Heart right ventricle (tissue), 16 donors: ENCODE measurements around the gene FMN2. TPM values are rescaled to one million over a fixed set of nuclear protein-coding genes. Genes with fewer than 3 reads are reported as not detected.

Experiments used
- ATAC-seq, 8 donors: fragments of 200-7000 bp; cut with Tn5 transposase; one replicate each; pipeline ENCODE4 v1.9.1; 2020; ENCODE audit warnings: mild to moderate bottlenecking in 8 of 8, moderate library complexity in 8 of 8, moderate number of reproducible peaks in 1 of 8
- DNase-seq, 2 donors: peaks; one replicate each; pipeline ENCODE4 v3.0.0-alpha.2; 2020
- H3K27ac ChIP-seq, 10 donors: fragments of 200-600 bp; sonication (generic) in 2 of 10; one replicate each; pipeline versions ENCODE4 v1.5.0 to v1.8.0; 2020 to 2022; ENCODE audit warnings: mild to moderate bottlenecking in 3 of 10
- H3K27me3 ChIP-seq, 7 donors: fragments of 200-600 bp; one replicate each; pipeline ENCODE4 v1.8.0; 2021 to 2022; ENCODE audit warnings: mild to moderate bottlenecking in 2 of 7
- H3K36me3 ChIP-seq, 9 donors: fragments of 200-600 bp; sonication (generic) in 1 of 9; one replicate each; pipeline versions ENCODE4 v1.5.0 to v1.8.0; 2020 to 2022; ENCODE audit warnings: mild to moderate bottlenecking in 2 of 9
- H3K4me1 ChIP-seq, 9 donors: fragments of 200-600 bp; sonication (generic) in 1 of 9; one replicate each; pipeline versions ENCODE4 v1.5.0 to v1.8.0; 2020 to 2022; ENCODE audit warnings: mild to moderate bottlenecking in 4 of 9
- H3K4me3 ChIP-seq, 10 donors: fragments of 200-600 bp; sonication (generic) in 2 of 10; one replicate each; pipeline versions ENCODE4 v1.5.0 to v1.8.0; 2020 to 2022; ENCODE audit warnings: mild to moderate bottlenecking in 7 of 10, moderate library complexity in 2 of 10
- H3K9me3 ChIP-seq, 11 donors: fragments of 200-600 bp in 10 of 11; sonication (generic) in 2 of 11; one replicate each; pipeline versions ENCODE4 v1.5.0 to v1.8.0; 2013 to 2022; ENCODE audit warnings: mild to moderate bottlenecking in 2 of 11, control low read depth in 1 of 11, moderate library complexity in 1 of 11
- WGBS, 2 donors: extraction: QIAGEN DNeasy Blood & Tissue Kit; methylation state at CpG; one replicate each; pipeline ENCODE4 v1.1.7; 2013; ENCODE audit warnings: inconsistent platforms in 1 of 2; 5-methylcytosine and 5-hydroxymethylcytosine counted together
- intact Hi-C, 10 donors: fragments of 100-400 bp; cut with DNase I; formaldehyde crosslinking; loops; one replicate each; pipeline versions ENCODE4 v1.11.1 to v1.14.2; 2022
- polyA plus RNA-seq, 2 donors: library from polyadenylated mRNA; stranded (reverse); fragments of 200-250 nt; gene quantifications; one replicate each; pipeline ENCODE4 v1.2.3, GENCODE V29; 2013
- total RNA-seq, 10 donors: library from RNA; stranded (reverse); fragmentation: NEBNext Ultra II Directional in 3 of 10; extraction: Animal tissue kit (Norgen Biotek cat#: 25700) in 3 of 10; gene quantifications; one replicate each; pipeline versions ENCODE4 v1.2.1 to v1.2.4, GENCODE V29; 2021 to 2023
- TF ChIP-seq, protein P1 (sequence below), 9 donors: fragments of 200-600 bp; sonication (generic) in 2 of 9; IDR thresholded peaks; one replicate each; pipeline versions ENCODE4 v1.5.0 to v1.8.0; 2021 to 2022; ENCODE audit warnings: antibody characterized with exemption in 9 of 9, mild to moderate bottlenecking in 5 of 9, moderate library complexity in 1 of 9
- donor health status: Arrhythmogenic right ventricular cardiomyopathy.
- donor health status: ischemic (EF 13 %, LVEDD 7.1; RV severe dilation, severe dysfunction).
- donor health status: healthy with polysubstance abuse.
- donor health status: DM: no; HTN: yes; CAD: no.
- donor health status: DM: no; HTN: no; CAD: no.
- donor health status: ischemic (EF 25% LVEDD 6.9; RV normal size, moderate dysfunction).
- donor health status: ischemic (EF 25% LVEDD 5.7; RV mildly dilated, moderate dysfunction).
- donor health status: healthy.
- donor health status: DM: yes; HTN: yes; CAD: no.
- donor health status: Ischemic cardiomyopathy.
- donor health status: ischemic (EF 35%, LVEDD 5.7; RV mildly dilated, moderate dysfunction).
- donor health status: nonischemic (EF 11% LVEDD 7.7; RV severe dilation, severe dysfunction).
- donor health status: DM: yes; HTN: yes; CAD: no.
- donor health status: PGD.
- donor health status: ischemic (EF 29% LVEDD 5.4; RV normal size, mild dysfunction).
- donor health status: nonischemic (EF 23%, LVEDD 6.1; RV moderate dilation, normal function).

FMN2 gene
- total and polyA plus RNA-seq, 12 donors: 0.03 to 0.70 (median 0.12) TPM; not detected in 9

DNA sequence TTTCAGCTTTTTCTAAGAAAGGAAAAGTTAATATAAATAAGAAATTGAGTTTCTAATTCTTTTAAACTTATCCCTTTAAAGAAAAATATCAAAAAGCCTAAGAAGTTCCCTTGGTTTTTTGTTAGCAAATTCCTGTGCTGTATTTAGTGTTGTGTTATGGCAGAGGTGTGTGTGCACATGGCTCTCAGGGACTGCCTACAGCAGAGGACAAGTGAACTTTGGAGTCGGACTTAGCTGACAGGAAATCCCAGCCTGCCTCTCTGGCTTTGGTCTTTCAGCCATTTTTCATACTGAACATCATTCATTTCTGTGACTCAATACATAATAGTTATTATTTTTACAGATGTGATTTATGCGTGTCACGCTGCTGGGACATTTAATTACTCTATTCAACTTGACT is 149.6 kb downstream of the FMN2 start:
- Histone ChIP-seq H3K27me3 (no peaks in the 10 kb centered on the region), H3K4me3 (no peak overlapping the region), H3K36me3 (no peaks in the 10 kb centered on the region), H3K4me1 (no peaks in the 10 kb centered on the region), H3K27ac (no peak overlapping the region), H3K9me3 (peaks cover 0 to 3% (median 0%) of the 10 kb centered on the region in 11 donors)
- TF ChIP-seq, protein P1, sequence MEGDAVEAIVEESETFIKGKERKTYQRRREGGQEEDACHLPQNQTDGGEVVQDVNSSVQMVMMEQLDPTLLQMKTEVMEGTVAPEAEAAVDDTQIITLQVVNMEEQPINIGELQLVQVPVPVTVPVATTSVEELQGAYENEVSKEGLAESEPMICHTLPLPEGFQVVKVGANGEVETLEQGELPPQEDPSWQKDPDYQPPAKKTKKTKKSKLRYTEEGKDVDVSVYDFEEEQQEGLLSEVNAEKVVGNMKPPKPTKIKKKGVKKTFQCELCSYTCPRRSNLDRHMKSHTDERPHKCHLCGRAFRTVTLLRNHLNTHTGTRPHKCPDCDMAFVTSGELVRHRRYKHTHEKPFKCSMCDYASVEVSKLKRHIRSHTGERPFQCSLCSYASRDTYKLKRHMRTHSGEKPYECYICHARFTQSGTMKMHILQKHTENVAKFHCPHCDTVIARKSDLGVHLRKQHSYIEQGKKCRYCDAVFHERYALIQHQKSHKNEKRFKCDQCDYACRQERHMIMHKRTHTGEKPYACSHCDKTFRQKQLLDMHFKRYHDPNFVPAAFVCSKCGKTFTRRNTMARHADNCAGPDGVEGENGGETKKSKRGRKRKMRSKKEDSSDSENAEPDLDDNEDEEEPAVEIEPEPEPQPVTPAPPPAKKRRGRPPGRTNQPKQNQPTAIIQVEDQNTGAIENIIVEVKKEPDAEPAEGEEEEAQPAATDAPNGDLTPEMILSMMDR (IDR thresholded peaks at IDR 0.05): no peak
- intact Hi-C loops: no loop called here
- DNase-seq (no peak), ATAC-seq (no peak)
- 76 to 79% methylated on average over 3 of the region's 3 CpGs for WGBS, 2 donors

DNA sequence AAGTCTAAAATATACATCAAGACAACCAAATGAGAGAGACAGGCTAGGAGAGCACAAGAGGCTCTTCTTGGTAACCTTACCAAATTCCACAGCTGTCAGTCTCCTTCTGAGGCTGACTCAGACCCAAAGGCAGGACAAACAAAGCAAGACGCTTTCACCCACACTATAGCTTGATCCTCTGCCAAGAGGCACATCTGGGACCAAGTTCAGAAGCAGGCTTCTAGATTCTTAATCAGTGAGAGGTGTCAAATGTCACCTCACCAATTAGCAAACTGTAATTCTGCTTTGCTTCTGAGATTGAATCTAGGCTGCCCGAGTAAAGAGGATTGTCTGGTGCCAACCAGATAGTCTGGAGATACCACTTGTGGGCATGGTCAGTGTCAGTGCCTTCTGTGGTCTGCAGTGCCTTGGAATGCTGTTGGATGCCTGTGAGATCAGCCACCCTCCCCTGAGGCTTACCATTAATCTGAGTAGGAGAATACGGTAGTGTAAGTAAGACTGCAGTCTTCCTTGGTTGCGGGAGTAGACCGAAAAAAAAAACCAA is 151.0 kb downstream of the FMN2 start:
- TF ChIP-seq, protein P1 (IDR thresholded peaks at IDR 0.05): no peak
- no peak for ATAC-seq
- peaks cover 0 to 3% (median 0%) of the 10 kb centered on the region in 11 donors for H3K9me3 ChIP-seq
- no peak for DNase-seq
- no peaks in the 10 kb centered on the region for H3K36me3 ChIP-seq
- H3K4me3 ChIP-seq: no peak overlapping the region
- intact Hi-C loops: no loop called here
- WGBS, 2 donors: 23 to 34% methylated on average over 5 of the region's 5 CpGs
- H3K4me1 ChIP-seq: no peaks in the 10 kb centered on the region
- H3K27ac ChIP-seq: no peak overlapping the region
- H3K27me3 ChIP-seq: no peaks in the 10 kb centered on the region

DNA sequence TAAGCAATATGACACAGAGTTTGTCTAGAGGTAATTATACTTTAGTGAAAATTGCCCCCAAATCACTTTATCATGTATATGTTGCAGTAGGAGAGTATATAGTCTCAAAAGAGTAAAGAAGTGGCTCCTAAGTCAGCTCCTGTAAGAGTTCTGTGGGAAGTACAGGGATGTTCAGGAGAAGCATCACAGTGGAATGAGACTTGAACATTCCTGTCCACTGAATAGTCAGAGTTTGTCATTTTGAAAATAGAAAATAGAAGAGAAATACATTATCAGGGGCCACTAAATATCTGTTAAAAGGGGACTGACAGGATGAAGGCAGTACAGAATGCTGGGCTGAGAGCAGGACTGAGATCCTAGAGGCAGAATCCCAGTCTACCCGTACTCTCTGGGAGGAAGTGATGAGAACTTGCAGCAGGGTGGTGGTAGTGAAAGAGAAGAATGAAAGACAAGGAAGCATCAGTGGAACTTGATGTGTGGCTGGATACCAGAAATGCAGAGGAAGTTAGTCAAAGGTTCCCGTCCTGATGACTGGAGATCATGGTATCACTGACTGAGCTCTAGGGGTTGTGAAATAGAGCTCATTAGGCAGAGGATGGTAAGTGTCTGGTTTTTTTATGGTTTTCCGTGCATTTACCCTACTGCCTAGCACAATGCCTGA is 153.4 kb downstream of the FMN2 start:
- Histone ChIP-seq H3K4me1 (no peaks in the 10 kb centered on the region), H3K27me3 (no peaks in the 10 kb centered on the region), H3K4me3 (no peak overlapping the region), H3K36me3 (no peaks in the 10 kb centered on the region), H3K9me3 (peaks cover 0 to 16% (median 3%) of the 10 kb centered on the region in 11 donors), H3K27ac (no peak overlapping the region)
- intact Hi-C loops: no loop called here
- DNase-seq (no peak), ATAC-seq (no peak)
- TF ChIP-seq, protein P1 (IDR thresholded peaks at IDR 0.05): no peak
- WGBS, 2 donors: 69 to 71% methylated on average over 3 of the region's 3 CpGs

DNA sequence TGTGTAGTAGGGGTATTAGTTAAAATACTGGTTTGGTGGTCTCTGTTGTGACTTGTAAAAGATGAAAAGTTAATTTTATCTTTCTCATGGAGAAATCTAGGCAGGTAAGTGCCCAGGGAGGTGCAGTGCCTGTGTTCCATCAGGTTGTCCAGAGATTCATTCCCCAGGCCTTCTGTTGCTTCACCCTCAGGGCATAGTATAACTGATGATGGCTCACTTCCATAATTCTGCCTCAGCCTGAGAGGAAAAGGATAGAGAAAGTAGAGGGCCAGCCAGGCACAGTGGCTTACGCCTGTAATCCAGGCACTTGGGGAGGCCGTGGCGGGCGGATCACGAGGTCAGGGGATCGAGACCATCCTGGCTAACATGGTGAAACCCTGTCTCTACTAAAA is 153.9 kb downstream of the FMN2 start:
- intact Hi-C loops: no loop called here
- H3K9me3 ChIP-seq: peaks cover 0 to 21% (median 3%) of the 10 kb centered on the region in 11 donors
- TF ChIP-seq, protein P1 (IDR thresholded peaks at IDR 0.05): no peak
- 88 to 91% methylated on average over 6 of the region's 6 CpGs for WGBS, 2 donors
- H3K4me1 ChIP-seq: no peaks in the 10 kb centered on the region
- H3K4me3 ChIP-seq: no peak overlapping the region
- ATAC-seq: no peak
- no peaks in the 10 kb centered on the region for H3K36me3 ChIP-seq
- no peaks in the 10 kb centered on the region for H3K27me3 ChIP-seq
- no peak overlapping the region for H3K27ac ChIP-seq
- no peak for DNase-seq
